Activated T-cell treated with anti-CD3 and anti-CD28 coated beads, Interleukin-2, amount 50 U/mL, for 1 hour (primary cell): ENCODE measurements around the gene IGHMBP2.
"Not testable (repeated sequence)": the region's sequence is repeated elsewhere in the genome, so short reads cannot be mapped to it uniquely, and the experiment has no call there.

Experiments used
- DNase-seq: peaks from one replicate; pipeline ENCODE4 v3.0.0-alpha.2; 2020

The IGHMBP2 gene

GRCh38 chr11:68965901-68966853, 62.5 kb downstream of the IGHMBP2 start:
- DNase-seq: no peak

GRCh38 chr11:68966894-68967780, 63.4 kb downstream of the IGHMBP2 start:
- no peak for DNase-seq

- DNase-seq: no peak
These were observed 64.9 kb downstream of the IGHMBP2 start for GRCh38 chr11:68968306-68969250.

- DNase-seq: no peak
These were observed 65.7 kb downstream of the IGHMBP2 start for GRCh38 chr11:68969386-68969785.

- no peak for DNase-seq
These were observed 67.4 kb downstream of the IGHMBP2 start for GRCh38 chr11:68970921-68971636.

GRCh38 chr11:68973219-68973618, 69.5 kb downstream of the IGHMBP2 start:
- no peak for DNase-seq

- DNase-seq: not testable (repeated sequence)
These were observed 70.0 kb downstream of the IGHMBP2 start for GRCh38 chr11:68973706-68974105.

- no peak for DNase-seq
These were observed 70.9 kb downstream of the IGHMBP2 start for GRCh38 chr11:68974421-68975194.

- DNase-seq: no peak
These were observed 72.4 kb downstream of the IGHMBP2 start for GRCh38 chr11:68976095-68976494.

- no peak for DNase-seq
These were observed 72.9 kb downstream of the IGHMBP2 start for GRCh38 chr11:68976563-68976962.

- DNase-seq: no peak
These were observed 74.3 kb downstream of the IGHMBP2 start for GRCh38 chr11:68977781-68978625.

GRCh38 chr11:68978626-68978930, 74.9 kb downstream of the IGHMBP2 start:
- no peak for DNase-seq

- DNase-seq: peak; percentile 7
These were observed 75.4 kb downstream of the IGHMBP2 start for GRCh38 chr11:68978931-68979594.

GRCh38 chr11:68979931-68980775, 76.5 kb downstream of the IGHMBP2 start:
- no peak for DNase-seq

- DNase-seq: no peak
These were observed 77.0 kb downstream of the IGHMBP2 start, which contains the start of gene MRGPRD for GRCh38 chr11:68980776-68981065. Gene MRGPRD (minus strand): TSS chr11:68980986. CDS start chr11:68980986, 0 bp downstream.

- DNase-seq: no peak
These were observed 78.4 kb downstream of the IGHMBP2 start for GRCh38 chr11:68982134-68982533.

- DNase-seq: no peak
These were observed 80.1 kb downstream of the IGHMBP2 start for GRCh38 chr11:68983801-68984200.

GRCh38 chr11:68987211-68987610, 83.5 kb downstream of the IGHMBP2 start:
- no peak for DNase-seq

GRCh38 chr11:68988491-68988890, 84.8 kb downstream of the IGHMBP2 start:
- DNase-seq: no peak
